Left ventricle myocardium inferior (tissue), 1 donor: Measurements from ENCODE around the gene DLG2. TPM values are rescaled to one million over a fixed set of nuclear protein-coding genes. Genes with fewer than 3 reads are reported as not detected.

Experiments
- DNase-seq: peaks from one replicate; pipeline ENCODE4 v3.0.0-alpha.2; 2020
- H3K27ac ChIP-seq: fragments of 200-600 bp; replicated peaks from 2 replicates; pipeline ENCODE4 v1.8.0; 2021
- H3K27me3 ChIP-seq: fragments of 200-600 bp; 2 replicates; pipeline ENCODE4 v1.8.0; 2021; ENCODE audit warnings: low read depth
- H3K36me3 ChIP-seq: fragments of 200-600 bp; 2 replicates; pipeline ENCODE4 v1.8.0; 2021
- H3K4me1 ChIP-seq: fragments of 200-600 bp; 2 replicates; pipeline ENCODE4 v1.8.0; 2021
- H3K4me3 ChIP-seq: fragments of 200-600 bp; 2 replicates; pipeline ENCODE4 v1.8.0; 2021; ENCODE audit warnings: mild to moderate bottlenecking, moderate library complexity
- H3K9me3 ChIP-seq: fragments of 200-600 bp; replicated peaks from 2 replicates; pipeline ENCODE4 v1.8.0; 2021
- intact Hi-C: fragments of 100-400 bp; cut with micrococcal nuclease; formaldehyde crosslinking; loops from one replicate; pipeline ENCODE4 v1.11.0; 2022
- total RNA-seq: library from RNA; stranded (reverse); fragmentation: NEBNext Ultra II Directional; extraction: Animal tissue kit (Norgen Biotek cat#: 25700); gene quantifications from one replicate; pipeline ENCODE4 v1.2.1, GENCODE V29; 2021
- TF ChIP-seq, protein P1 (sequence below): fragments of 200-600 bp; IDR thresholded peaks from 2 replicates; pipeline ENCODE4 v1.8.0; 2021; ENCODE audit warnings: antibody characterized with exemption, mild to moderate bottlenecking, borderline replicate concordance
- donor health status: DM: no; HTN: yes; CAD: no; lungs with severe emphysema.

The DLG2 gene
- total RNA-seq, 1 donor from 2014 or later, result 6.5 TPM

DNA sequence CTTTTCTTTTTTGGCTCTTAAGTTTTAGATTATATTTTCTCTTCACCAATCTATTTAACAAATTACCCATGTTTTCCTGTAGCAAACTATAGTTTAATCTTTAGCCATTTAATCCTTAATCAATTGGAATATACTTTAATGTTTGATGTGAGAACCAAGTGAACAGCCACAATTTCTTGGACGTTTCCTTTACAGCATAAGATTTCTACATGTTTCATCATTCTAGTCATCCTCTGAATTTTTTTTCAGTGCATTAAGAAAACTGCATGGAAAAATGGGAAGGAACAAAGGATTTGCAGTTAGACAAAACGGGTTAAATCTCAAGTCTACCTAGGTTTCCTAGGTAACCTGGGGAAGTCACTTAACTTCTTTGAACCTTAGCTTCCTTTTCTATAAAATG, 1833.8 kb downstream of the DLG2 start:
- H3K4me1 ChIP-seq, result no peaks in the 10 kb centered on the region
- no peaks in the 10 kb centered on the region for H3K36me3 ChIP-seq
- intact Hi-C loops, result no loop called here
- H3K27me3 ChIP-seq, result no peaks in the 10 kb centered on the region
- TF ChIP-seq, protein P1, sequence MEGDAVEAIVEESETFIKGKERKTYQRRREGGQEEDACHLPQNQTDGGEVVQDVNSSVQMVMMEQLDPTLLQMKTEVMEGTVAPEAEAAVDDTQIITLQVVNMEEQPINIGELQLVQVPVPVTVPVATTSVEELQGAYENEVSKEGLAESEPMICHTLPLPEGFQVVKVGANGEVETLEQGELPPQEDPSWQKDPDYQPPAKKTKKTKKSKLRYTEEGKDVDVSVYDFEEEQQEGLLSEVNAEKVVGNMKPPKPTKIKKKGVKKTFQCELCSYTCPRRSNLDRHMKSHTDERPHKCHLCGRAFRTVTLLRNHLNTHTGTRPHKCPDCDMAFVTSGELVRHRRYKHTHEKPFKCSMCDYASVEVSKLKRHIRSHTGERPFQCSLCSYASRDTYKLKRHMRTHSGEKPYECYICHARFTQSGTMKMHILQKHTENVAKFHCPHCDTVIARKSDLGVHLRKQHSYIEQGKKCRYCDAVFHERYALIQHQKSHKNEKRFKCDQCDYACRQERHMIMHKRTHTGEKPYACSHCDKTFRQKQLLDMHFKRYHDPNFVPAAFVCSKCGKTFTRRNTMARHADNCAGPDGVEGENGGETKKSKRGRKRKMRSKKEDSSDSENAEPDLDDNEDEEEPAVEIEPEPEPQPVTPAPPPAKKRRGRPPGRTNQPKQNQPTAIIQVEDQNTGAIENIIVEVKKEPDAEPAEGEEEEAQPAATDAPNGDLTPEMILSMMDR, result no peak
- no peak for DNase-seq
- H3K27ac ChIP-seq, result no peak overlapping the region
- H3K9me3 ChIP-seq, result no peaks in the 10 kb centered on the region
- no peak overlapping the region for H3K4me3 ChIP-seq

DNA sequence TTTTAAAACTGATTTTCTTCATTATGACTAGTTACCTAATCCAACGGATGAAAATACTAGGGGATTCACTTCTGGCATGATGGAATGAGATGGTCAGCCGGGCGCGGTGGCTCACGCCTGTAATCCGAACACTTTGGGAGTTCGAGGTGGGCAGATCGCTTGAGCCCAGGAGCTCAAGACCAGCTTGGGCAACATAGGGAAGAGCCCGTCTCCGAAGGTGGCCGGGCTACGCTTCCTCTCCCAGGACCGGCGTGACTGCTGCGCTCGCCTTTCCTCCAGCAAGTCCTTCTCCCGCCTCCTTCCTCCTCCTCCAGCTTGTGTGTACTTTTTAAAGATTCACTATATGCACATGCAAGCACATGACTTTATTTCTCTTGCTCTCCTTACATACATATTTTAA, 1835.6 kb downstream of the DLG2 start:
- Histone ChIP-seq H3K36me3 (no peaks in the 10 kb centered on the region), H3K4me3 (no peak overlapping the region), H3K27me3 (no peaks in the 10 kb centered on the region), H3K27ac (no peak overlapping the region), H3K4me1 (no peaks in the 10 kb centered on the region), H3K9me3 (no peaks in the 10 kb centered on the region)
- intact Hi-C loops, result no loop called here
- TF ChIP-seq, protein P1, result no peak
- DNase-seq, result no peak

DNA sequence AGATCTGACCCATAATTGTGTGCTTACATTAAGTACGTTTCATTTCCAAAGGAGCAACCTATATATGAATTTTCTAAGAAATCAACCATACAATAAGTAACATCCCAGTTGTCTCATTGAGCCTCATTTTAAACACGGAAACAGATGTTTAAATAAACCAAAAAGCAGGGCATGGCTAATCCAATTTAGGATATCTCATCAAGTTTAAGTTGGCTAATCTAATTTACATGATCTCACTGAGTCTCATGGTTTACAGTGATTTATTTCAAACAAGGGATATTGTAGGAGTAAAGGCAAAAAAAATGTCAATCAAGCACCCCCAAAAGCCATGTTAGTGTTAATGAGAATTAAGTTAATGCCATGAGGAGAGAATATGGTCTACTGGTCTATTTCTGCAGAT, 1841.2 kb downstream of the DLG2 start:
- Histone ChIP-seq H3K4me3 (no peak overlapping the region), H3K36me3 (no peaks in the 10 kb centered on the region), H3K27me3 (no peaks in the 10 kb centered on the region), H3K27ac (no peak overlapping the region), H3K4me1 (no peaks in the 10 kb centered on the region), H3K9me3 (no peaks in the 10 kb centered on the region)
- intact Hi-C loops, result no loop called here
- TF ChIP-seq, protein P1, result no peak
- DNase-seq, result no peak

DNA sequence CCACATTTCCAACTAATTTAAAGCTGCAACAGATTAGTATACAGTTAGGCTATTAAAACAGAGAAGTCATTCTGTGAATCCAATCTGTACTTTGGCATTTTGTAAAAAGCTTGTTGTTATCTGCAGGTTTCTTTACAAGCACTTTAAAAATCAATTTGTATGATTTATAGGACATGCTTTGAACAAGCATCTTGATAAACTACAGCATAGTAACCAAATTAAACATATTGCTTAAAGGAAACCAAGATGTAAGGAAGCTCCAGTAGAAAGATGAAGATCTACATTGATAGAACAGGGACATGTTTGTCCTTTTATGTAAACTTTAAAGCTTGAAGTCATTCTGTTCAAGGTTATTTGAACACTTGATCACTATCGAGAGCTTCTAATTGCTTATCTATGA, 1842.7 kb downstream of the DLG2 start:
- no peak for DNase-seq
- Histone ChIP-seq H3K4me1 (no peaks in the 10 kb centered on the region), H3K4me3 (no peak overlapping the region), H3K36me3 (no peaks in the 10 kb centered on the region), H3K9me3 (no peaks in the 10 kb centered on the region), H3K27ac (no peak overlapping the region), H3K27me3 (no peaks in the 10 kb centered on the region)
- intact Hi-C loops, result no loop called here
- TF ChIP-seq, protein P1, result no peak

DNA sequence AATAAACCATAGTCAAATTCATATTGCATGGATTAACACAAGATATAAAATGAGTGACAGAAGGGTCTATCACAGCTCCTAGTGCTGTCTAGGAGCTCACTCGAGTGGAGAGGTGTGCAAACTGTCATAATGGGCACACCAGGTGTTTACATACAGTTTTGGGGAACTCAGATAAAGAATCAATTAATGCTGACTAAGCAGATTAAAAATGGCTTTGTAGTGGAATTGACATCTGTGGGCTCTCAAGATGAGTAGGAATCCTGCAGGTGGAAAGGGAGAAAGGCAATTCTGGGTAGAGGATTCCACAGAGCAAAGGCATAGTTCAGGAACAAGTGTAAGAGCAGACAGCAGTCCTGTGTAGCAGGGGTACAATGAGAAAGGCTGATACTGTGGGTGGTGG, 1844.8 kb downstream of the DLG2 start:
- Histone ChIP-seq H3K9me3 (no peaks in the 10 kb centered on the region), H3K27me3 (no peaks in the 10 kb centered on the region), H3K36me3 (no peaks in the 10 kb centered on the region), H3K27ac (no peak overlapping the region), H3K4me3 (no peak overlapping the region), H3K4me1 (no peaks in the 10 kb centered on the region)
- TF ChIP-seq, protein P1, result no peak
- DNase-seq, result no peak
- intact Hi-C loops, result no loop called here

DNA sequence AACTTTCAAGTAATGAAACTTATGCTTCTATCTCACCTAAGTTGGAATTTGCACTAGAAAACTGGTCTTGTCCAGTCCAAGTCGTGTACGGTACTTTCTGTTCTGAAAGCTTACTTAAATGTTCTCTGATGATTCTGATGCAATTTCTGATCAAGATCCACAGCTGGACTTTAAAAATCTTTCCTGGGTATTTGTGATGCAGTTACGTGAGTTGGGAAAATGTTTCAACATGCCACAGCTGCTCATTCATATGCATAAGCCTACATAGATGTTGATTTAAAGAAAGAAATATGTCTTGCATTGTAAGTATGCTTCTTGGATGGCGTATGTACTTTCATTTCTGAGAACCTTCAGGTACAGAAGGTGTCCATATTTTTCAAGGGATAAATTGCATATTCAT, 1847.3 kb downstream of the DLG2 start:
- TF ChIP-seq, protein P1, result no peak
- H3K4me3 ChIP-seq, result no peak overlapping the region
- DNase-seq, result no peak
- H3K36me3 ChIP-seq, result no peaks in the 10 kb centered on the region
- no peaks in the 10 kb centered on the region for H3K4me1 ChIP-seq
- H3K9me3 ChIP-seq, result no peaks in the 10 kb centered on the region
- H3K27me3 ChIP-seq, result no peaks in the 10 kb centered on the region
- H3K27ac ChIP-seq, result no peak overlapping the region
- intact Hi-C loops, result no loop called here
